ENCODE results near the gene PFN3.
"Not testable (repeated sequence)": the region's sequence is repeated elsewhere in the genome, so short reads cannot be mapped to it uniquely, and the experiment has no call there.

The PFN3 gene

DNA sequence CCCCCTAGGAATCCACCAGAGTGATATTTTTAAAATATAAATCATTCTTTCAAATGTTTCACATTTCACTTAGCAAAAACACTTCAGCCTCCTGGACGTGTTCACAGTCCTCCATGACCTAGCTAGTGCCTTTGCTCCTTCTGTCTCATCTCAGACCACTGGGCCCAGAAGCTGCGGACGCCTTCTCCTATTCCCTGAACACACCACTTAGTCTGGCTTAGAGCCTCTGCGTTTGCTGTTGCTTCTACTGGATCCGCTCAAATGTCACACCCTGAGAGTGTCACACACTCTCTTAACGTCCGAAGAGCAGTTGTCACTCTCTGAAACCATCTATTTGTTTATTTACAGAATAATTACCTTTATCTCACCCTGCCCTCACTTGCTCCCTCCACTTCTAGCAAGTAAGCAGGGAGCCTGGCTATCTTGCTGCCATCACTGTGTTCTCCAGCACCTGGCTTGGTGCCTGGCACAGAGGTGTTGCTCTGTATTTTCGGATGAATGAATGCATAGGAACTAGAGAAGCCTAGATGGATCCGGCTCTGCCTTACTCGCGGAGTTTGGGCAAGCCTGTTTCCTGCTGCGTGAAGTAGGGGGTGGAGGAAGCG, 24.8 kb upstream of the PFN3 start:
- DNase-seq = no peak

DNA sequence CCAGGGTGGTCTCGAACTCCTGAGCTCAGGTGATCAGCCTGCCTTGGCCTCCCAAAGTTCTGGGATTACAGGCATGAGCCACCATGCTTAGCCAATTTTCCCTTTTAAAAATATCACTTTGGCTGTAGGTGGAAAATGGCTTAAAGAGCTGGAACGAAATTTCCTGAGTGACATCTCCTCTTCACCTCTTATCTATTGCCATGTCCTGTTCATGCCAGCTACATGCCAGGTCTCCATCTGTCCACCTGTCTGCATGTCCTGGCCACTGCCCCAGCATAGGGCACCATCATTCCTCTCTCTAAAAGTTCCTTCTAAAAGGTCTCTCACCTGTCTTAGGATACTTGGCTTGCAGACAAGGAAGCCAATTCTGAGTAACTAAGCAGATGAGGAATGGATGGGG, 23.2 kb upstream of the PFN3 start:
- DNase-seq = no peak

DNA sequence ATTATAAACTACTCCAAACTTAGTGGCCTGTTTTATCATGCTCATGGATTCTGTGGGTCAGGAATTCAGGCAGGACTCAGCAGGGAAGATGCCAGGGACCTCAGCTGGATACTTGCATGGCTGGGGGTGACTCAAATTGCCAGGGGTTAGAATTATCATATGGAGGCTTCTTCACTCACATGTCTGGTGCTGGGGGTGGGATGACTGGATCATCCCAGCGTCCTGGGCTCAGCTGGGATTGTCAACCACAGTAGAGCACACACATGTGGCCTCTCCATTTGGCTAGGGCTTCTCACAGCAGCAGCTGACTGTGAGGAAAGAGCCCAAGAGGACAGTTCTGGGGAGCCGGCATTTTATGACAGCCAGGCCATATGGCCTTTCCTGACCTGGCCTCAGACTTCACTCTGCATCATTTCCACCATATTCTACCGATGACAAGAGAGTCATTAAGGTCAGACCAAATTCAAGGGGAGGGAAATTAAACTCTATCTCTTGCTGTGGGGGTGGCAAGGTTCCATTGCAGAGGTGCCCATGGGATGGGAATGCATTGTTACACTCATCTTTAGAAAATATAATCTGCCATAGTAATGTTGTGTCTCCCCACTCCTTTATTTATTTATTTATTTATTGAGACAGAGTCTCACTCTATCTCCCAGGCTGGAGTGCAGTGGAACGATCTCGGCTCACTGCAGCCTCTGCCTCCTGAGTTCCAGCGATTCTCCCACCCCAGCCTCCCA, 20.8 kb upstream of the PFN3 start:
- no peak for DNase-seq

DNA sequence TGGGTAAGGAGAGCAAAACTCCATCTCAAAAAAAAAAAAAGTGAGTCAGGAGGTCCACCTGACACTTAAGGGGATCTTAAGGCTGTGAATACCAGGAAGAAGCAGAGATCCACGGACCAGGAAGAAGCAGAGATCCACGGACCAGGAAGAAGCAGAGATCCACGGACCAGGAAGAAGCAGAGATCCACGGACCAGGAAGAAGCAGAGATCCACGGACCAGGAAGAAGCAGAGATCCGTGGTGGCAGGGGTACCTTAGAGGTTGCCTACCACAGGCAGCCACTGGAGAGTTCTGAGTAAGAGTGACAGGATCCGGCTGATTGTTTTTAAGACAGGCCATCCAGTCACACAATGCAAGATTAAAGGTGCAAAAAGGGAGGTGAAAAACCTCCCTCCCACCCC, 20.0 kb upstream of the PFN3 start:
- not testable (repeated sequence) for DNase-seq

DNA sequence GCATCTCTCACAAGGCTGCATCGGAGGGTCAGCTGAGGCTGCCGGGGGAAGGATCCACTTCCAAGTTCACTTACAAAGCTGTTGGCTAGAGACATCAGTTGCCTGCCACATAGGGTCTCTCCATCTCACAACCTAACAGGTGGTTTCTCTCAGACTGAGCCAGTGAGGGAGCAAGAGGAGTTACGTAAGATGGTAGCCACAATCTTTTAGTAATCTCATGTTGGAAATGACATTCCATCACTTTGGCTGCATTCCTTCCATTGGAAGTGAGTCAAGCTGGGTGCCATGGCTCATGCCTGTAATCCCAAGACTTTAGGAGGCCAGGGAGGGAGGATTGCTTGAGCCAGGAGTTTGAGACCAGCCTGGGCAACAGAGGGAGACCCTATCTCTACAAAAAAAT, 18.6 kb upstream of the PFN3 start:
- no peak for DNase-seq

DNA sequence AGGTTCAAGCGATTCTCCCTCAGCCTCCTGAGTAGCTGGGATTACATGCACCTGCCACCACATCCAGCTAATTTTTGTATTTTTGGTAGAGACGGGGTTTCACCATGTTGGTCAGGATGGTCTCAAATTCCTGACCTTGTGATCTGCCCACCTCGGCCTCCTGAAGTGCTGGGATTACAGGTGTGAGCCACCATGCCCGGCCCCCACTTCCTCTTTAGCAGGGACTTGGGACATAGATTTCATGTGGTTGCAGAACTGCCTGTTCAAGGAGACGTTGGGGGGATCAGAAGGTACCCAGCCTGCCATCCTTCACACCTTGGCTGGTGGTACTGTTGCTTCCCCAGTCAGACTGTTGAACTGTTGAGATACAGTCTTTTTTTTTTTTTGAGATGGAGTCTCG, 16.6 kb upstream of the PFN3 start:
- DNase-seq = not testable (repeated sequence)

DNA sequence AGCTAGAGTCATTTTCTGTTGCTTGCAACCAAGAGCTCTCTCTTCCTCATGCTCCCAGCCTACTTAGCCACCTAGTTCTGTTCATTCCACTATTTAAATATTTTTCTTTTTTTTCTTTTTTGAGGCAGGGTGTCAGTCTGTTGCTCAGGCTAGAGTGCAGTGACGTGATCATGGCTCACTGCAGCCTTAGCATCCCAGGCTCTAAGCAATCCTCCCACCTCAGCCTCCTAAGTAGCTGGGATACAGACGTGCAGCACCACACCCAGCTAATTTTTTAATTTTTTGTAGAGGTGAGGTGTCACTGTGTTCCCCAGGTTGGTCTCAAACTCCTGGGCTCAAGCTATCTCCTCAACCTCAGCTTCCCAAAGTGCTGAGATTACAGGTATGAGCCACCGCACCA, 14.0 kb upstream of the PFN3 start:
- DNase-seq = no peak

DNA sequence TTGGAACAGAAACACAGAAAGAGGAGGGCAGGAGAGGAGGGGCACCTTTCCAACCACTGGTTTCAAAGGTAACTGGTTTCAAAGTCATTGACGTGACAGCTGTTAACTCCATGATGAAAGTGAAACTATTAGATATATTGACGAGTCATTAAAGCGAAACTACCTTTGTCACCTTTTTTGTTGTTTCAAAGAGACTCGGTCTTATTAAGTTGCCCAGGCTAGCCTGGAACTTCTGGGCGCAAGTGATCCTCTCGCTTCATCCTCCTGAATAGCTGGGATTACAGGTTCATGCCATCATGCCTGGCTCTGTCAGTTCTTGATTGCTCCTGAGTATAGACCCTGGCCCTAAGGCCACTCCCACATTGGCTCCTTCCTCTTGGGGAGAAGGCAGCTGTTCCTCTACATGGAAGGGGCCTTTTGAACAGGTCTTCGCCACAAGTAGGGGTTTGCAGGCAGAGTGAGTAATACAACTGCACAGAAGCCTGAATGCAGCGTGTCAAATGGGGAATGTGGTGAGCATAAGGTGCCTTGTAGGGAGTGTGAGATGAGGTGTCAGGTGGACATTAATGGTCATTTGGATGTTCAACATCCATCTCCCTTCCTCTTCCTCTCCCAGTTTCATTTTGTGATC, 12.3 kb upstream of the PFN3 start:
- DNase-seq = peak; percentile 21

DNA sequence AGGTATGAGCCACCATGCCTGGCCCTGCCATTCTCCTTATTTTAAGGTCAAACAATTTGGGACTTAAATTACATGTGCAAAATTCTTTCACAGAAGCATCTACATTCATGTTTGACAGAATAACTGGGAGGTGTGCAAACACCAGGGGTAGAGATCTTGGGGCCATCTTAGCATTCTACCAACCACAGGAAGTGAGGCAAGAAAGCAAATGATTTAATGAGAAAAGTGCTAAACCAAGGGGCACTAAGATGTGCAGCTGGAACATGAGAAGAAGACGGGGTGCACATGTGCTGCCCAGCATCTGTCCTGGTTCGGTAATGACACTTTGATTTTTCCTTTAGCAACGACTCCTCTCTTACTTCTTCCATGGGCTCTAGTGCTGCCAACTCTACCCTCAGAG, 10.1 kb upstream of the PFN3 start:
- no peak for DNase-seq

DNA sequence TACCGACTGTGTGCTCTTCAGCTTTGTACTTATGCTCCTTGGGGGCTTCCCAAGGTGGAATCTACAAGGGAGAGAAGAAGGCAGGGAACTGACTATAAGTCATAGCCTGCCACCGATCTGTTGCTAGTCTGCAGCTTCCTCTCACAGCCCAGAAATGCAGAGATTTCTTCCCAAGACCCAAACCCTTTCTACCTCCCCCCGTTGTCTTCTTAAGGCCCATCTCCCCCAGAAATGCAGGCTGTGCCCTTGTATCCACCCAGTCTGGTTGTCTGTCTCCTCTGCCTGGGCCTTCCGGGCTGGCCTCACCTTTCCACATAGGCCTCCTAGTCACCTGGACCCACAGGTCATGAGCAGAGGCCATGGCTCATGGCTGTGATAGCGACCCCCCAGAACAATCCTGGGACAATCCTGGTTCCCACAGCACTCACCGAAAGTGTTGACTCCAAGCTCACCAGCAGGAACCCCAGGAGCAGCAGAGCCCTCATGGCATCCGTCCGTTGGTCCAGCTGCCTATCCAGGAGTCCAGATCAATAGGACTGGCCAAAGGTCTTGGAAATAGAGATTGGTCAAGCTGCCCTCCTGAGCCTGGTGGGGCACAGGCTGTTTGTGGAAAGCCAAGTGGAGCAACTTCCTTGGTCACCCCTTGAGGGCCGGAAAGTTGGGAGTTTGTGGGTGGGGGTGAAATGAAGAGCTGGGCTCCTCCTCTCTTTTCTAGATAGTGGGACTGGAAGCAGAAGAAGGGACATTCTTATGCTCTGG, 8.8 kb upstream of the PFN3 start, which contains the start of gene F12:
F12 (minus strand) TSS at position 522 of the 759 bp plus-strand sequence; CDS start at position 485, 37 bp downstream.
- no peak for DNase-seq

DNA sequence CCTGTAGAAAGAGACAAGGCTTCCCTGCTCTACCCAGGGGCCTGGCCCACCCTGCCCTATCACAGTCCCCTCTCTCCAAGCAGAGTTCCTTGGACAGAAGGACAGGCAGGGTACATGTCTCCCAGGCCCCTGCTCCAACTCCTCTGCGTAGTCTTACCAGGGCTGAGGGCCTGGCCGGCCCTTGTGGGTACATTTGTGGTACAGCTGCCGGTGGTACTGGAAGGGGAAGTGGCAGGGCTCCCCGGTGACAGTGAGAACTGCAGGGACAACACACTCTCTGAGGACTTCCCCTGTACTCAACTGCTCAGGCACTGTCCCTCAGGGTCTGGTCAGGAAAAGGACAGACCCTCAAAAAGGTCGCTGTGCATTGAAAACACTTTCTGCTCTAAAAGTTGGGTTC, 5.3 kb upstream of the PFN3 start:
- DNase-seq = peak; percentile 16

DNA sequence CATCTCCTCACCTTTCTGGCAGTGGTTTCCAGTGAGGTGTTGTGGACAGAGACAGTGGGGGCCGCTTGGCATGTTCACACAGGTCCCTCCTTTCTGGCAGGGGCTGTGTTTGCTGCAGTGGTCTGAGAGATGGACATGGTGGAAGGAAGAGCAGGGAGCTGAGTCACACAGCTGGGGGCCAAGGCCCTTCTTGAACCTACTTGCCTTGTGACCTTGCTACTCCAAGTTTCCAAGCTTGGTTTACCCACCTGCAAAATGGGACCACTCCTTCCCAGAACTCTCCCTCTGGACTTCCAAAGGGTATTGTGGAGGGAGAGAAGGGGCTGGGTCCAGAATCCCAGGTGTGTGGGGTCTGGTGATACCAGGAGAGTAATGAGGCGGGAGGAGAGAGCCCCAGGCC, 4.9 kb upstream of the PFN3 start:
- no peak for DNase-seq

DNA sequence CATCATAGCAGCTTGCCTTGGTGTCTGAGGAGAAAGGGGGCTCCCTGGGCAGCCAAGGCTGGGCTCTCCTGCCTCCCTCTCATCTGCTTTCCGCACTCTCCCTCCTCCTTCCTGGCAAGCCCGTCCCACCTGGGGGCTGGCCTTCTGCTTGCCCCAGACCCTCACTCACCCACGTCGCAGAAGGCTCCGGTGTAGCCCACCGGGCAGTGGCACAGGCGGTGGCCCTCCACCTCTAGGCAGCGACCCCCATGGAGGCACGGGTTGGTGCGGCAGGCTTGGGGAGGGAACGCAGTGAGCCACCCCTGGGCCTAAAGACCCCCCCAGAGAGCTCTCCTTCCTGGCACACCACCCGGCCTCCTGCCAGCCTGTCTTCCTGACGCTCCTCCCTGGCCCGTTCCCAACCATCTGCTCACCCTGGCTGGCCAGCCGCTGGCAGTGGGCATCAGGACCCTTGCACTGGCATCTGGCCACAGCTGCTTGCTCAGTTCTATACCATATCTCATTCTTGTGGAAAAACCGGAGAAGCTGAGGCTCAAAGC, 4.2 kb upstream of the PFN3 start:
- no peak for DNase-seq

DNA sequence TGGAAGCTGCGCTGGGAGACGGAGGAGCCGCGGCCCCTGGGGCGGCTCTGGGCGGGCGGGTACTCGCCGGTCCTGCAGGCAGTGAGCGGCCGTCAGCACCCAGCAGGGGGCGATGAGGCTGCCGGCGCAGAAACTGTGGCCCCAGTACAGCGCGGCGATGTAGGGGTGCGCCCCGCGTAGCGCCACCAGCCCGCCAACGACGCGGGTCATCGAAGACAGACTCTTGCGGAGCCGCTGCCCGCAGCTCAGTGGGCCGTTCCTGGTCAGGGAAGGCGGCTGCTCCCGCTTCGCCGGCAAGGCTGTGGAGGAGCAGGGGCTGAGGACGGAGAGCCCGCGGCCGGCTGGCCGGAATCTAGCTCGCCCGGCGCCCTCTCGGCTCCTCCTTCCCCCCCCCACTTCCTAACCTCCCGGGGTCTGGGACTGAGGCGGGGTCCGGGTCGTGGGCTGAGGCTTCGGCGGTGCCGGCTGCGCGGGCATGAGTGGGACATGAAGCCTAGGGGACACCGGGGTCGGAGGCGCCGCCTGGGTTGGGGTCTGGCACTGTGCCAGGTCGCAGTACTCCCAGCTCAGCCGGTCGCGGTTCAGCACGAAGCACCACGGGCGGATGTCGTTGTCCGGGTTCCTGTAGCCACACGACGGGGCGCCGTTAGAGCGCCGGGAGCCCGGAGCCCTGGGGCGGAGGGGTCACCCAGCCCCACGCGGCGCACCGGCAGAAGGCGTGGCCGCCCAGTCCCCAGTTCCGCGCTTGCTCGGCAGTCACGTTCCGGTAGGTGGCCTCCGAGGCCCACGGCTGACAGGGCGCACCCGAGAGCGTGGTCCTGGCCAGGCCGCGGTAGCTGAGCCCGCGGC, 3.6 kb upstream of the PFN3 start:
- DNase-seq = peak; percentile 90

DNA sequence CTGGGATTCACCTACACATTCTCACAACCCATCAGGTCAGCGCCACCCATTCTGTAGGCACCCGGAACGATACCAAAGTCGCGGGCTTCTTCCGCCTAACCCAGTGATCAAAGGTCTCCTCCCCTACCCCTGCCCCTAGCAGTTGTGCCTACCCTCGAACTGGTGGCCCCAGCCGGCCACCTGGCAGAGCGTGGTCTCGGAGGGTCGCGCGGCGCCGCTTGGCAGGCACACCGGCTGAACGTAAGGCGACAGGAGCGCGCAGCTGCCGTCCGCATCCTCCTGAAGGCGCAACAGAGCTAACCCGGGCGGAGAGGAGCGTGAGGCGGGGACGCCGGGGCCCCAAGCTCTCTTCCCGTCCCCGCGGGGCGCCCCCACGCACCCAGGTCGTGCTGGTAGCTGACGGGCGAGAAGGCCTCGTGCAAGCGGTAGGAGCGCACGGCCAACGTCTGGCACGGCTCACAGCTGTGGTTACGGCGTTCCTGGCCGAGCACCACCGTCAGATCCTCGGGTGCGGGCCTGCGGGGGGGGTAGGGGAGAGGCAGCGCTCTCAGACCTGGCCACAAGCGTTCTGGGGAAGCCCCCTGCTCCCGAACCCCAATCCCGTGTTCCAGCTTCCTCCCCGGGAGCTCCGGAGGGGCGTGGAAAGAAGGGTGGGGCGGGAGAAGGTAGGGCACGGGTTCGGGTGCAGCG, 2.8 kb upstream of the PFN3 start:
- DNase-seq = peak; percentile 63

DNA sequence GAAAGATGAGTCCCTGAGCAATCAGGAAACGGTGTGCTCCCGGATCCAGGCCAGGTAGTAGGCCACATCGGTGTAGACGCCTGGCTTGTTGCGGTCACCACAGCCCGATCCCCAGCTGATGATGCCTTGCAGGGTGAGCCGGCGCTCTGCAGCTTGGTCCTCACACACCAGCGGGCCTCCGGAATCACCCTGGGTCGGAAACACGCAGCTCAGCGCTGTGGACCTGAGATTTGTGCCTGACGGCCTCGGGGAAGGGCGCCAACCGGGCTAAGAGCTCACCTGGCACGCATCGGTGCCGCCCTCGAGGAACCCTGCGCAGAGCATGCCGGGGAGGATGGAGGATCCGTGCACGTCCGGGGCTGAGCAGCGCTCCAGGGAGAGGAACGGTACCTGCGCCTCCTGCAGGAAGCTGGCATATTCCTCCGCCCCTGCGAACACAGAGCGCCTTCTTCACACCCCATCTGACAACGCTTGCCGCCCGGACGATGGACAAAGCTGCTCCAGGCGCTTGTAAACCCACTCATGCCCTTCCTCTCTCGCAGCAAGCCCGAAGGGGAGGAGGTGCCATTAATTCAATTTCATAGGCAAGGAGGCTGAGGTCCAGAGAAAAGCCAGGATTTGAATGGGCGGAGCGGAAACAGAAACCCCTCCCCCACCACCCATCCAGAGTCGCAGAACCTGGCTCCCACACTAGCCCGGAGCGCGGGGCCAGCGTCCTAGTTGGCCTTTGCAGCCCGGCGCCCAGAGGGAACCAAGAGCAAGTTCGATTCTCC, 2.0 kb upstream of the PFN3 start:
- peak; percentile 86 for DNase-seq

DNA sequence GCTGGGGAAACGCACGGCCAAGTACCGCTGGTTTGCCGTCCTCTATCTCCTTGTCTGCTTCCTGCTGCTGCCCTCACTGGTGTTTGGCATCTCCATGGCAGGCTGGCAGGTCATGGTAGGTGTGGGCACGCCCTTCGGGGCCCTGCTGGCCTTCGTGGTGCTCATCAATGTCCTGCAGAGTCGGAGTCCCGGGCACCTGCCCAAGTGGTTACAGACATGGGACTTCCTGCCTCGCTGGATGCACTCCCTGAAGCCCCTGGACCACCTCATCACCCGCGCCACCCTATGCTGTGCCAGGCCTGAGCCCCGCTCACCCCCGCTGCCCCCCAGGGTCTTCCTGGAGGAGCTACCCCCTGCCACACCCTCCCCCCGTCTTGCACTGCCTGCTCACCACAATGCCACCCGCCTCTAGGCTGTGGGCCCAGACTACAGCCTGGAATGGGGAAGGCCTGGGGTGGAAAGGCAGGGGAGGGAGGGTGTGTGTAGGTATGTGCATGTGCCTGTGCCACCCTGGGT, 2.5 kb downstream of the PFN3 start:
- no peak for DNase-seq

DNA sequence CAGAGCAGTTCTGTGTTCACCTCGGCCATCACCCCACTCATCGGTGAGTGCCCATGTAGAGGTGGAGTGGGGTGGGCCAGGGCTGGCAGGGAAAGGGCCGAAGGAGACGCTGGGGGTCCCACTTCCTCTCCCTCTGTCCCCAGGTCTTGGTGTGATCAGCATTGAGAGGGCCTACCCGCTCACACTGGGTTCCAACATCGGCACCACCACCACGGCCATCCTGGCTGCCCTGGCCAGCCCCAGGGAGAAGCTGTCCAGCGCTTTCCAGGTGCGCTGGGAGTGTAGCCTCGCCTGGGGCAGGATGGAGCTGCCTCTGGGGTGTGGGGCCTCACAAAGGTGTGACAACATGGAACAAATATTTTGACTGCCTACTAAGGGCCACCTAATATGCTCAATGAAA, 3.7 kb downstream of the PFN3 start:
- DNase-seq = no peak

DNA sequence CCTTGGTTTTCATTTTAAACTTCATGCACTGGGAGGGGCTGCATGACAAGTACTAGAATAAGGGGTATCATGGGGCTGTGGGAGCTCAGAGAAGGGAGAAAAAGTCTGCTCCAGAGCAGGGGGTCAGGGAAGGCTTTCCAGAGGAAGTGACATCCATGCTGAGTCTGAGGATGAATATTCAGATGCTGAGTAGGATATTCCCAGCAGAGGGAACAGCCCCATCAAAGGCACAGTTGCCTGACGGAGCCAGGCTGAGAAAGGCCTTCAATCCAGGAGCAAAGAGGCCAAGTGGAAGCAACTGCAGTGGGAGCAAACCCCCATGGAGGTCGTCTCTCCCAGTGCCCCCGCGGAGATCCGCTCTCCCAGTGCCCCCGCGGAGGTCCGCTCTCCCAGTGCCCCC, 4.4 kb downstream of the PFN3 start:
- DNase-seq = no peak

DNA sequence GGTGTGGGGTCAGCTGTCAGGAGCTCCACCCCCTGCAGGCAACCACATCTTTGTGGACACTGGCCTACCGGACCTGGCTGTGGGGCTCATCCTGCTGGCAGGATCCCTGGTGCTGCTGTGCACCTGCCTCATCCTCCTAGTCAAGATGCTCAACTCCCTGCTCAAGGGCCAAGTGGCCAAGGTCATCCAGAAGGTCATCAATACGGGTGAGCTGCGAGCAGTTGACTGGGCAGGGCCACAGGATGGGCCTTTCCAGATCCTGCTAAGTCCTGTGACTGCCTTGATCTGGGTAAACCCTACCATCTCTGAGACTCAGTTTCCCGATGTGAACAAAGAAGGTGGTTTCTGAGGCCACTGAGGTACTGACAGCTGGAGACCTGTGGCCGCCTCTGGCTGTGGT, 6.5 kb downstream of the PFN3 start:
- no peak for DNase-seq
